ENCODE results near the gene NCSTN.

Gene NCSTN

DNA sequence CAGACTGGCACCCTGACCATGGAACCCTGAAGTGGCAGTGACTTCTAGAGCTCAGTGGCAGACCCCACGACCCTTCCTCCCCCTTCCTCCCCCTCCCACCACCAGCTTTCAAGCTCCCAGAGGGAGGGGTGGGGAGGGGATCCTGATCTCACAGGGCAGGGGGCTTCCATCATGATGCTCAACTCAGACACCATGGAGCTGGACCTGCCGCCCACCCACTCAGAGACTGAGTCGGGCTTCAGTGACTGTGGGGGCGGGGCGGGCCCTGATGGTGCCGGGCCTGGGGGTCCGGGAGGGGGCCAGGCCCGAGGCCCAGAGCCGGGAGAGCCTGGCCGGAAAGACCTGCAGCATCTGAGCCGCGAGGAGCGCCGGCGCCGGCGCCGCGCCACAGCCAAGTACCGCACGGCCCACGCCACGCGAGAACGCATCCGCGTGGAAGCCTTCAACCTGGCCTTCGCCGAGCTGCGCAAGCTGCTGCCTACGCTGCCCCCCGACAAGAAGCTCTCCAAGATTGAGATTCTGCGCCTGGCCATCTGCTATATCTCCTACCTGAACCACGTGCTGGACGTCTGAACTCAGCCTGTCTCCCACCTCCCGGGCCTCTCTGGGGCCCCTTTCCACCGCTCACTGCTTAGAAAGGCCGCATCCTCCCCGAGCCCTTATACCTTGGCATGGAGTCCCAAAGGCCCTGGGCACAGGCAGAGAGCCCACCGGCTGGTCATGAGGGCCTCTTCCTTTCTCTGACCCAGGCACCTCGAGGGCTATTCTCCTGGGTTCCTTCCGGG is 27.6 kb downstream of the NCSTN start:
- TF ChIP-seq, protein P1, sequence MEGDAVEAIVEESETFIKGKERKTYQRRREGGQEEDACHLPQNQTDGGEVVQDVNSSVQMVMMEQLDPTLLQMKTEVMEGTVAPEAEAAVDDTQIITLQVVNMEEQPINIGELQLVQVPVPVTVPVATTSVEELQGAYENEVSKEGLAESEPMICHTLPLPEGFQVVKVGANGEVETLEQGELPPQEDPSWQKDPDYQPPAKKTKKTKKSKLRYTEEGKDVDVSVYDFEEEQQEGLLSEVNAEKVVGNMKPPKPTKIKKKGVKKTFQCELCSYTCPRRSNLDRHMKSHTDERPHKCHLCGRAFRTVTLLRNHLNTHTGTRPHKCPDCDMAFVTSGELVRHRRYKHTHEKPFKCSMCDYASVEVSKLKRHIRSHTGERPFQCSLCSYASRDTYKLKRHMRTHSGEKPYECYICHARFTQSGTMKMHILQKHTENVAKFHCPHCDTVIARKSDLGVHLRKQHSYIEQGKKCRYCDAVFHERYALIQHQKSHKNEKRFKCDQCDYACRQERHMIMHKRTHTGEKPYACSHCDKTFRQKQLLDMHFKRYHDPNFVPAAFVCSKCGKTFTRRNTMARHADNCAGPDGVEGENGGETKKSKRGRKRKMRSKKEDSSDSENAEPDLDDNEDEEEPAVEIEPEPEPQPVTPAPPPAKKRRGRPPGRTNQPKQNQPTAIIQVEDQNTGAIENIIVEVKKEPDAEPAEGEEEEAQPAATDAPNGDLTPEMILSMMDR (IDR thresholded peaks at IDR 0.05; ENCODE audit: low read depth, low read length): no peak
- no peak overlapping the region for H3K4me3 ChIP-seq (ENCODE audit: low read depth, low read length)

DNA sequence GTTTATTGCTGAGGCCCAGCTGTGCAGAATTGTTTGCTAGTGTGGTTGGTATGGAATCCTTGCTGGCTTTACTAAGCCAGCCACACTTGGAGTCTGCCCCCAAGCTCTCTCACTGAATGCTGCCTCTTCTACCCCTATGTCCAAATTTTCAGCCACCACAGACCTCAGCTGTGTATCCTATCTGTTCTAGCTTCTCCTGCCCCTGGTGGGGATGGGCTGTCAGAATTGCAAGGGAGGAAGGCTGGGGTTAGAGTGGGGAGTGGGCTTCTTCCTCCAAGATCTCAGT is 28.1 kb downstream of the NCSTN start:
- TF ChIP-seq, protein P1 (IDR thresholded peaks at IDR 0.05; ENCODE audit: low read depth, low read length): no peak
- H3K4me3 ChIP-seq (ENCODE audit: low read depth, low read length): no peak overlapping the region

DNA sequence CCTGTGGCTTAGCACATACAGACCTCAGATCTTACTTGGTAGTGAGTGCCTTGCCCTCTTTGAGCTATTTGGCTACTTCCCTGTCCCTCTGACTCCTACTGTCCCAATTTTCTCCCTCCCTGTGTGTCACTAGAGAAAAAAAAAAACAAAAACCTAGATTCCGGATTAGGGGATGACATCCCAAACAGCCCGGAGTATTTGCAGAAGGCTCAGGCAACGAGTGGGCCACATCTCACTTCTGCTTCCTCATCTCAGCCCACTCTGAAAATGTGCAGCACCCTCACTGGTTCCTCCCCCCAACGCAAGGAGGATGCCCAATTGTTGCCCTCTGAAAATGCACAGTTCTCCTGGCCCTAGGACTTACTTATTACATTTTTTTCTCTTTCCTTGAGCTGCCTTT is 28.6 kb downstream of the NCSTN start:
- H3K4me3 ChIP-seq (ENCODE audit: low read depth, low read length): no peak overlapping the region
- TF ChIP-seq, protein P1 (IDR thresholded peaks at IDR 0.05; ENCODE audit: low read depth, low read length): no peak

DNA sequence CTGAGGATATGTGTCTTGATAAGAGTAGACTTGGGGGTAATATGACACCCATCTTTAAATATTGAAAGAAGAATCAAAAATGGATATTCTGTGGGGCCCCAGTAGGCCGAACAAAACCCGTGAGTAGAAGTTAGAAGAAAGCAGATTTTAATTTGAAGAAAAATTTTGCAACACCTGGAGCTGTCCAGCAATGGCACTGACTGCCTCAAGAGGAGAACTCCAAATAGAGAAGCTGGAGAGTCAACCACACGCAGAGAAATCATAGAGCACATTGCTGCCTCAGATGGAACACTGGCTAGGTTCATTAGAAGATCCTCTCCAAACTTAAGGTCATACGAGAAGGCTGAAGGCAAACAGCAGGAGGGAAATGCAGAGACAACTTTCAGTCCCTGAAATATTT is 30.5 kb downstream of the NCSTN start:
- TF ChIP-seq, protein P1 (IDR thresholded peaks at IDR 0.05; ENCODE audit: low read depth, low read length): no peak

DNA sequence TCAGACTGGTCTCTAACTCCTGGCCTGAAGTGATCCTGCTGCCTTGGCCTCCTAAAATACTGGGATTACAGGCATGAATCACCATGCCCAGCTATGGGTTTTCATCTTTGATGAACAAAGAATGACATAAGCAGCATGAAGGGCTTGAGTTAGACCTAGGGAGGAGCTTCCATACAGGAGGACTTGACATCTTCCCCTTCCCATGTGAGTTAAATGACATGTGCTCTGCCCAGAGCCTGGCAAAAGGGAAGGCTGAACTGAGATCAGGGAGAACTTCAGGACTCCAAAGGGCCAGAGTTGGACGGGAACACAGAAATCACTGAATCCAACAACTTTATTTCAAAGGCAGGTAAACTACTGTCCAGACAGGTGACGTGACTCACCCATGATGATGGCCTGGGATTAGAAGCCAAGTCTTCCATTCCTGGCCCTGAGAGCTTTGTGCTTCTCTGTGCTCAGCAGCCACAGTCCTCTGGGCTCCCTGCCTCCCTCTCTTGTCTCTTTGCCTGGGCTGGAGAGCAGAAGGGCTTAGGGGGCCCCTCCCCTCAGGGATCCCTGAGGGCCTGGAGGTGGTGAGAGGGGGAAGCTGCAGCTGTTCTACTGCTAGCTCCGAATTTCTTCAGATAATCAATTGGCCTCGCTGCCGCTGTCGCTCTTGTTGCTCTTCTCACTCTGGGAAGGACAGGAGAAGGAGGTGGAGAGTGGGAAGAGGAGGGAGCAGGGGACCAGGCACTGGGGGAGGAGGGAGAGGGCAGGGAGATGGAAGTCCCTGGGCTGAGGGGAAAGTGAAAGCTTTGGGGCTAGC is 31.3 kb downstream of the NCSTN start:
- TF ChIP-seq, protein P1 (IDR thresholded peaks at IDR 0.05; ENCODE audit: low read depth, low read length): no peak
- no peak overlapping the region for H3K4me3 ChIP-seq (ENCODE audit: low read depth, low read length)

More for the DNA sequence above, 30.5 kb downstream of the NCSTN start:
- H3K4me3 ChIP-seq (ENCODE audit: low read depth, low read length): no peak overlapping the region

DNA sequence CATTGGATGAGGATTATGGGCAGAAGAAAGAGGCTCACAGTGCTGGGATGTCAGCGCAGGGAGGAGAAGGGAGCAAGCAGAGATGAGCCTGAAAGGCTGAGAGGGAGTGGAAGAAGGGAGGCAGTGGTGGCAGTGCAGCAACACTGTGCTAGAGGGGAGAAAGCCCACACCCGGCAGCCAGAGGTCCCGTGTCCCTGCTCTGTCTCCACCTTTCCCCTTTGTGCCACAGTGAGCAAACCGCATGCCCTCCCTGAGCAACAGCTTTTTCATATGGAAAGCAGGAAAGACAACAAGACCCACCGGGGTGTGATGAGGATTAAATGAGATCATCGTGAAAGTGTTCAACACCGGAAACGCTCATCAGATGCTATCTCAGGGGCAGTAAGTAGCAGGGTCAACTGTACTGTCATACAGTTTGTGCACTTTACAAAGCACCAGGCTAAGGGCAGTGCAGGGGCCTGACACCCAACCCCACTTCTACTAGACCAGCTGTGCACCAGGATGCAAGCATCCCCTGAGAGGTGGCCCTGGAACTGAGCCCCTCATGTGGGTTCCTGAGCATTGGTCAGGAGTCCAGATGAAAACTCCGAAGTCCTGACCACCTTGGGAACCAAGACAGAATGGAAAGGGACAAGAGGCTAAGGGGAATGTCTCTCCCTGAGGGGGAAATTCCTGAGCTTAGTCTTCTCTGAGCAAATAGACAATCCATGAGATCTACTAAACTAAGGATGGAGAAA is 32.8 kb downstream of the NCSTN start:
- no peak overlapping the region for H3K4me3 ChIP-seq (ENCODE audit: low read depth, low read length)
- TF ChIP-seq, protein P1 (IDR thresholded peaks at IDR 0.05; ENCODE audit: low read depth, low read length): no peak
